ENCODE measurements around the gene PCSK5. TPM values are rescaled to one million over a fixed set of nuclear protein-coding genes. Genes with fewer than 3 reads are reported as not detected.

The PCSK5 gene
- total and polyA plus RNA-seq, 2 experiments from 2014 or later = 59.1 to 71.7 TPM

DNA sequence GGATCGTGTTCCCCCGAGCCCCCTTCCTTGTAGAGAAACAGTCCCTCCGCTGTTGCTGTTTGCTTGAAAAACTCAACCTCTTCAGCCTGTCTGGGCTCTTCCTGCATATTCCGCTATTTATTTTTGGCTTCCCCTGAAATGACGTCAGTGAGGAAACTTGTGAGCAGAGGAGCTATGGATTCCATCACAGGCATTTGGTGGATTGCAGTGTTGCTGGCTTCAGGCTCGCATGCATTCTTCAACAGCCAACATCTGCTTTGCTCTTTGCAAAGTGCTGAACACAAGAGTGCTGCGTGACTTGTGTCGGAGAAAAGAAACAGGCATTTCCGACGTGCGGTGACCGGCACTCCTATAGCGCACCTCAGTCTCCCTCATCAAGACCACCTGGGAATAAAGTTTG is 271.1 kb downstream of the PCSK5 start:
- H4K20me1 ChIP-seq (ENCODE audit: insufficient read depth, poor library complexity, severe bottlenecking) = no peaks in the 10 kb centered on the region
- no peaks in the 10 kb centered on the region for H3K79me2 ChIP-seq
- TF ChIP-seq EZH2phosphoT487 (IDR thresholded peaks at IDR 0.05; ENCODE audit: low read depth, severe bottlenecking, unreplicated experiment) = no peak
- no peak for TF ChIP-seq EZH2 (IDR thresholded peaks at IDR 0.05; ENCODE audit: borderline replicate concordance)
- TF ChIP-seq, protein P1, sequence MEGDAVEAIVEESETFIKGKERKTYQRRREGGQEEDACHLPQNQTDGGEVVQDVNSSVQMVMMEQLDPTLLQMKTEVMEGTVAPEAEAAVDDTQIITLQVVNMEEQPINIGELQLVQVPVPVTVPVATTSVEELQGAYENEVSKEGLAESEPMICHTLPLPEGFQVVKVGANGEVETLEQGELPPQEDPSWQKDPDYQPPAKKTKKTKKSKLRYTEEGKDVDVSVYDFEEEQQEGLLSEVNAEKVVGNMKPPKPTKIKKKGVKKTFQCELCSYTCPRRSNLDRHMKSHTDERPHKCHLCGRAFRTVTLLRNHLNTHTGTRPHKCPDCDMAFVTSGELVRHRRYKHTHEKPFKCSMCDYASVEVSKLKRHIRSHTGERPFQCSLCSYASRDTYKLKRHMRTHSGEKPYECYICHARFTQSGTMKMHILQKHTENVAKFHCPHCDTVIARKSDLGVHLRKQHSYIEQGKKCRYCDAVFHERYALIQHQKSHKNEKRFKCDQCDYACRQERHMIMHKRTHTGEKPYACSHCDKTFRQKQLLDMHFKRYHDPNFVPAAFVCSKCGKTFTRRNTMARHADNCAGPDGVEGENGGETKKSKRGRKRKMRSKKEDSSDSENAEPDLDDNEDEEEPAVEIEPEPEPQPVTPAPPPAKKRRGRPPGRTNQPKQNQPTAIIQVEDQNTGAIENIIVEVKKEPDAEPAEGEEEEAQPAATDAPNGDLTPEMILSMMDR (IDR thresholded peaks at IDR 0.05; ENCODE audit: poor library complexity) = no peak
- H3K4me1 ChIP-seq (ENCODE audit: insufficient read depth) = peaks cover 12% of the 10 kb centered on the region
- H3K27ac ChIP-seq = peak overlapping the region; percentile 11
- no peaks in the 10 kb centered on the region for H3K9me2 ChIP-seq (replicated peaks; ENCODE audit: insufficient read depth)
- no peak overlapping the region for H3K4me3 ChIP-seq
- no peaks in the 10 kb centered on the region for H3K9me3 ChIP-seq (ENCODE audit: low read depth)
- peak overlapping the region; percentile 28 for H3K4me2 ChIP-seq
- H2AFZ ChIP-seq = no peak overlapping the region
- peak; percentile 66 for DNase-seq (ENCODE audit: low spot score)
- H3K27me3 ChIP-seq = no peaks in the 10 kb centered on the region
- 66% methylated on average over 13 of the region's 13 CpGs for WGBS (ENCODE audit: low lambda C conversion rate, missing lambda C conversion rate)
- H3K36me3 ChIP-seq (replicated peaks; ENCODE audit: insufficient read depth, low read depth) = no peaks in the 10 kb centered on the region

DNA sequence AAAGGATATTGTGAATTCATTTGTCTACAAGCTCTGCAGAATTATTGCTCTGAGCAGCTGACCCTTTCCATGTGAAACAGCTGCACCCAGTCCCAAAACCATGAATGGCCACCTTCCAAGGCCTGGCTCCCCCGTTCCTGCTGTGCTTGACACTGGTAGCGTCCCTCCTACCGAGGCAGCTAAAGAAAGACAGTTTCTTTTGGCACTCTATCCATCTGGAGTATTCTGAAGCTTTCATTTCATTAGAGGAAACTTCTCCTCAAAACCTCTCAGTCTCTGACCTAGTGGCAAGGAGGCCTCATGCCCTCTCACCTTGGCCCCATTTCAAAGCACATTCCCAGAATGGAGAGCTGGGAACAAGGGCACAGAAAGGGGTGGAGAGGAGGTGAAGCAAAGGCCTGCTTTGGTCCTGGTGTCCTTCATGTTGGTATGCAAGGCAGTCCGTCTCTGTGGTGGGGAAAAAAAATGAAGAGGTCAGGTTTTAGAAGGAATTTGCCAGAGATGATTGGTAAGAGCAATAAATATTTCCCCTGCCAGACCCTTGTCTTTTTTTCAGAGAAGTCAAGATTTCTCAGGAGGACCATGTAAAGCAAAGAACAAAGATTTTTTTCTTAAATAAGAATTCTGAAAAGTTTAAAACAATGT is 271.7 kb downstream of the PCSK5 start:
- peak overlapping the region; percentile 7 for H3K27ac ChIP-seq
- H3K4me3 ChIP-seq = no peak overlapping the region
- WGBS (ENCODE audit: low lambda C conversion rate, missing lambda C conversion rate) = 85% methylated on average over 4 of the region's 4 CpGs
- TF ChIP-seq EZH2 (IDR thresholded peaks at IDR 0.05; ENCODE audit: borderline replicate concordance) (no peak), EZH2phosphoT487 (IDR thresholded peaks at IDR 0.05; ENCODE audit: low read depth, severe bottlenecking, unreplicated experiment) (no peak)
- TF ChIP-seq, protein P1 (IDR thresholded peaks at IDR 0.05; ENCODE audit: poor library complexity) = no peak
- H3K27me3 ChIP-seq = no peaks in the 10 kb centered on the region
- no peak overlapping the region for H2AFZ ChIP-seq
- H3K4me1 ChIP-seq (ENCODE audit: insufficient read depth) = peaks cover 12% of the 10 kb centered on the region
- no peaks in the 10 kb centered on the region for H3K79me2 ChIP-seq
- H4K20me1 ChIP-seq (ENCODE audit: insufficient read depth, poor library complexity, severe bottlenecking) = no peaks in the 10 kb centered on the region
- H3K9me3 ChIP-seq (ENCODE audit: low read depth) = no peaks in the 10 kb centered on the region
- no peaks in the 10 kb centered on the region for H3K9me2 ChIP-seq (replicated peaks; ENCODE audit: insufficient read depth)
- H3K36me3 ChIP-seq (replicated peaks; ENCODE audit: insufficient read depth, low read depth) = no peaks in the 10 kb centered on the region
- H3K4me2 ChIP-seq = peak overlapping the region; percentile 21
- no peak for DNase-seq (ENCODE audit: low spot score)

DNA sequence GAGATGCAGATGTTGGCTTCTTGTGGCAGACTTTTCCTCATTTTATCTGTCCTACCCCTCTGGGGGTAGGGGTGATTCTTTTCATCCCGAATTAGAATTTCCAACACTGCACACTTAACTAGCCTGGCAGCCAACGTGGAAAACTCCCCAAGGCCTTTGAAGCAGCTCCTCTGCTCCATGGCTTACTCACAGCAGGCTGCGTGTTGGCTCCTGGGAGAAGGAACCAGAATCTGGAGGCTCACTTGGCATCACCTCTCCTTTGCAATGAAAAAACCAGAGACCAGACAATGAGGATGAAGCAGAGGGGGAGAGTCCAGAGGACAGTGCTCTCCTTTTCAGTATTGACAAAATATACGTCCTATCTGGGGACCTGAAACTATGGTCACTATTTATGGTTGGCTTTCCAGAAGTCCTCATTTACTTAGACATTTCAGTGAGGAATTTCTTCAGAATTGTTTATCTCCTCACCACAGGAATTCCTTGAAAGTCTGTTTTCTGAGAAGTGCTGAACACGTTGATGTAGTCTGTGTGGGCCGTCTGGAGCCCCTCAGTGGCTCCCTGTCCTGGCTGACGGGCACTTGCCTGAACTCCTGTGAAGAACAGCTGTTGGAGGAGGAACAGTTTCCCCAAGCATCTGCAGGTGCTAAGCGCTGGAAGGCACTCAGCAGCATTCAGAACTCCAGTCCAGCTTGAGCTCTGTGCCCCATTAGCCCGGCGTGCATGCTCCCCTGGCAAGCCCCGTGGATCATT is 272.5 kb downstream of the PCSK5 start:
- Histone ChIP-seq H3K79me2 (no peaks in the 10 kb centered on the region), H3K9me3 (ENCODE audit: low read depth) (no peaks in the 10 kb centered on the region), H2AFZ (no peak overlapping the region), H3K4me2 (no peak overlapping the region), H3K27ac (peak overlapping the region; percentile 7), H3K9me2 (replicated peaks; ENCODE audit: insufficient read depth) (no peaks in the 10 kb centered on the region), H4K20me1 (ENCODE audit: insufficient read depth, poor library complexity, severe bottlenecking) (no peaks in the 10 kb centered on the region), H3K4me3 (no peak overlapping the region), H3K27me3 (no peaks in the 10 kb centered on the region), H3K36me3 (replicated peaks; ENCODE audit: insufficient read depth, low read depth) (no peaks in the 10 kb centered on the region), H3K4me1 (ENCODE audit: insufficient read depth) (peaks cover 12% of the 10 kb centered on the region)
- peak; percentile 15 for DNase-seq (ENCODE audit: low spot score)
- TF ChIP-seq EZH2phosphoT487 (IDR thresholded peaks at IDR 0.05; ENCODE audit: low read depth, severe bottlenecking, unreplicated experiment) = no peak
- TF ChIP-seq, protein P1 (IDR thresholded peaks at IDR 0.05; ENCODE audit: poor library complexity) = no peak
- TF ChIP-seq EZH2 (IDR thresholded peaks at IDR 0.05; ENCODE audit: borderline replicate concordance) = no peak
- 73% methylated on average over 11 of the region's 11 CpGs for WGBS (ENCODE audit: low lambda C conversion rate, missing lambda C conversion rate)
